ENCODE data around the gene OSBP.
"Not testable (repeated sequence)": the region's sequence is repeated elsewhere in the genome, so short reads cannot be mapped to it uniquely, and the experiment has no call there.

The OSBP gene

DNA sequence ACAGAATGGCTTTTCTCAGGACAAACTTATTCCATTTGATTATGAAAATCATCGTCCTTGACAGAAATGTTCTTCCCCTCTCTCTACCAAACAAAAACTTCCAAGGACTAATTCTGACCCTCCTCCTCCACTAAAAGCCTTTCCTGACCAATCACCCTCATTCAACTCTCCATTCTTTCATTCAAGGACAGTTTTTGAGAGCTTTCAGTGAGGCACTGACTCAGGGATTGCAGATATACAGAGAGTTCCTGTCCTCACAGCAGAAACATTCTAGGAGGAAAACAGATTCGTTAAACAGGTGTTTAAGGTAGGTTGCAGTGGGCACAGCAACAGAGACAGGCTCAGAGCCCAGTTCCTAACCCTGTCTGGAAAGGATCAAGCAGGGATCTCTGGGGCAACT is 62.7 kb downstream of the OSBP start:
- no peak for DNase-seq

DNA sequence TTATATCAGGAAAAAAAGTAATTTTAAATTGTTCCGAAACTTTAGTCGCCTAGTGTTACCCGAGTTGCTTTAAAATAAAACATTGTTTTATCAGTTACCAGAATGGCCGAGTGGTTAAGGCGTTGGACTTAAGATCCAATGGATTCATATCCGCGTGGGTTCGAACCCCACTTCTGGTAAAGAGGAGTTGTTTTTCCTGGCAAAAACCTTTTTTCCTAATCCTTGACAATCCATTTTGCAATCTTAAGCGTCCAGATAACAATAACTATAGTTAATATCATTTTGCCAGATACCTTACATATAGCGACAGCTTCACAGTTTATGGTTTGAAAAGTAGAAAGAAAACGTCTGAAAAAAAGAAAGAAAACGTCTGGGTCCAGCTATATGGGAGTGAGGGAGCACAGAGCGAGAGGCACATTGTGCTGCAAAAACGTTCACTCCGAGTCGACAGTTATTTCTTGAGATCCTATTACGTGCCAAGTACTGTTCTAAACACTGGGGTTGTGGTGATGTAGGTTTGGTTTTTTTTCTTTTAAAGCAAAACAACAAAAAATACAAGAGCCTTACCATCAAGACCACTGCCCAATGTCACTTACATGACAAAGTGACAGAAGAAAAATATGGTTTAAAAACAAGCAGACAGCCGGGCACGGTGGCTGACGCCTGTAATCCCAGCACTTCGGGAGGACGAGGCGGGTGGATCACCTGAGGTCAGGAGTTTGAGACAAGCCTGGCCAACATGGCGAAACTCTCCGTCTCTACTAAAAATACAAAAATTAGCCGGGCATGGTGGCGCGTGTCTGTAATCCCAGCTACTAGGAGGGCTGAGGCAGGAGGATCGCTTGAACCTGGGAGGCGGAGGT is 63.7 kb downstream of the OSBP start:
- peak; percentile 45 for DNase-seq

DNA sequence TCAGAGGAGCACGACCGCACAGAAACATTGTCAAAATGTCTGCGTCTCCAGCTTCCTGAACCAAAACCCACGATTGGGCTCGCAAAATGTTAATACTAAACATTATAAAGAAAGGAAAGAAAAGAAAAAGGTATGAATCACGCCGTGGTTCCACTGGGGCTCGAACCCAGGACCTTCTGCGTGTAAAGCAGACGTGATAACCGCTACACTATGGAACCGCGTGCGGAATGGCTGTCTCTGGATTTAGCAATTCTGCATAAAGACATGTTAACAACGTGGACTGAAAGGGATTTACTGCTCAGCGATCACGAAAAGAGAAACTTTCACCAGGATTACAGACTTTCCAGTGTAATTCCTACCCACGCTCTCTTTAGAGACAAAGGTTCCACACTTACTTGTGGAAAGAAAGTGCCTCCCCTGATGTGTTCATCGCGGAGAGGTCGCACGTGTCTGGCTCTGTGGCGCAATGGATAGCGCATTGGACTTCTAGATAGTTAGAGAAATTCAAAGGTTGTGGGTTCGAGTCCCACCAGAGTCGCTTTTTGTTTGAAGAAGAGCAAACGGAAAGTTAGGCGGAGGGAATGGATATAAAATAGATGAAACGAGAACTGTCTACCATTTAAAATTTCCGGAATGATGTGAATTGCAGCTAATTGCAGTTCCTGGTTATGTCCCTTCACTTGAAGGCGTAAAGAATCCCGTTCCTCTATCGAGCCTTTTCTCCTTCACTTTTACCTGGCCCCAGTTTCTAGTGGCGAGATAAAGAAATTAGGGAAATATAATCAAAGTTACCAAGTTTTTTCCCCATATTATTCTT is 64.5 kb downstream of the OSBP start:
- DNase-seq = peak; percentile 59

DNA sequence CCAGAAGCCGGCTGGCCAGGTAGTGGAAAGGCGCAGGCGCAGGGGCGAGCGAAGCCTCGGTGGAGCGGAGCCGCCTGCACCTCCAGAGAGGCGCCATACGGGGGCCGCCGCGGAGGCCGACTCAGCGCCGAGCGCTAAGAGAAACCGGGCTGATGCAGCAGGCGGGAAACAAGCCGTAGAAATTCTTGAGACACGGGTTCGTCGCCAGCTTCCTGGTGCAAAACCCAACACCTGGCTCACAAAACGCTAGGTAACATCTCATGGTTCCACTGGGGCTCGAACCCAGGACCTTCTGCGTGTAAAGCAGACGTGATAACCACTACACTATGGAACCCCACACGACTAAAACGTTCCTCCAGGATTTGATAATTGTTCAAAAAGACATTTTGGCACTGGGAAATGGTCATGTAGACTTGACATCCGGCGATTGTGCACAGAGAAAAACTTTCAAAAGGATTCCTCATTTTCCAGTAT is 65.2 kb downstream of the OSBP start:
- peak; percentile 82 for DNase-seq

DNA sequence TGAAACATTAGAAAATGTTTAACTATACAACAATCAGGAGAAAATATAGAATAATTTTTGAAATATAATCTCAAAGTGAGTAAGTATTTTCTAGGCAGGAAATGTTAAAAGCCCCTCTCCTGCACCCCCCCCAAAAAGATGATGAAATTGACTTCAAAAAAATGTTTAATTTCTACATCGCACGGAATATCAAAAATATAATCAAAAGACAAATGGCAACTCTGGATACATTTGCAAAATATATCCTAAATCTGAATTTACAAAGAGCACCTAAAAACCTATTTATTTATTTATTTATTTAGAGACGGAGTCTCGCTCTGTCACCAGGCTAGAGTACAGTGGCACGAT is 67.3 kb downstream of the OSBP start:
- DNase-seq = no peak

DNA sequence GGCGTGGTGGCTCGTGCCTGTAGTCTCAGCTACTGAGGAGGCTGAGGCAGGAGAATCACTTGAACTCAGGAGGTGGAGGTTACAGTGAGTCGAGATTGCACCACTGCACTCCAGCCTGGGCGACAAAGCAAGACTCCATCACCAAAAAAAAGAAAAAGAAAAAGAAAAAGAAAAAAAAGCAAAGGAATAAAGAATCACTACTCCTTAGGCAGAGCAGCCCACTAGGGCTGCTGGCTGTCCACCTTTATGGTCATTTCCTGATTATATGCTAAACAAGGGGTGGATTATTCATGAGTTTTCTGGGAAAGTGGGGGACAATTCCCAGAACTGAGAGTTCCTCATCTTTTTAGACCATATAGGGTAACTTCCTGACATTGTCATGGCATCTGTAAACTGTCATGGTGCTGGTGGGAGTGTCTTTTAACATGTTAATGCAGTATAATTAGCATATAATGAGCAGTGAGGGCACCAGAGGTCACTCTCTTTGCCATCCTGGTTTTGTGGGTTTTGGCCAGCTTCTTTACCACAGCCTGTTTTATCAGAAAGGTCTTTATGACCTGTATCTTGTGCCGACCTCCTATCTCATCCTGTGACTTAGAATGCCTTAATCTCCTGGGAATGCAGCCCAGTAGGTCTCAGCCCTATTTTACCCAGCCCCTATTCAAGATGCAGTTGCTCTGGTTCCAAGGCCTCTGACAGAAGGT is 67.8 kb downstream of the OSBP start:
- DNase-seq = not testable (repeated sequence)

DNA sequence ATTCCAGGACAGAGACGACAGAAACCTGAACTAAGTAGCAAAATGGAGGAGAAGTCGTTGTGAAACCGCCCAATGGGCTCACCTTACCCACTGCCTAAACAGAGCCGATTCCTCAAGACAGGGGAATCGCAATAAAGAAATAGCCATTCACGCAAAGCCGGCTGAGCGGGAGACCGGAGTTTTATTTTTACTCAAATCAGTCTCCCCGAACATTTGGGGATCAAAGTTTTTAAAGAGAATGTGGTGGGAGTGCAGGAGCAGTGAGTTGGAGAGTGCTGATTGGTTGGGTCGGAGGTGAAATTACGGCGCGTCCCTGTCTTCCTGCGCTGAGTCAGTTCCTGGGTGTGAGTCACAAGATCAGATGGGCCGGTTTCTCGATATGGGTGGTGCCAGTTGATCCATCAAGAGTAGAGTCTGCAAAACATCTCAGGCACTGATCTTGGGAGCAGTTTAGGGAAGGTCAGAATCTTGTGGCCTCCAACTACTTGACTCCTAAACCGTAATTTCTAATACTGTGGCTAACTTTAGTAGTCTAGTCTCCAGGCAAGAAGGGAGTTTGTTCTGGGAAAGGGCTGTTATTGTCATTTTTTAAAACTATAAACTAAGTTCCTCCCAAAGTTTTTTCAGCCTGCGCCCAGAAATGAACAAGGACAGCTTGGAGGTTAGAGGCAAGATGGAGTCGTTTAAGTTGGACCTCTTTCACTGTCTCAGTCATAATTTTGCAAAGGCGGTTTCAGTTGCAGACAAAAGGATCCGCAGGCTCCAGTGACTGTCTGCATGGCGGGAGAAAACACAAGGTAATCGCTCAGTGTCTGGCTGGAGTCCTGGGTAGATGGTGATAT is 70.2 kb downstream of the OSBP start:
- no peak for DNase-seq

DNA sequence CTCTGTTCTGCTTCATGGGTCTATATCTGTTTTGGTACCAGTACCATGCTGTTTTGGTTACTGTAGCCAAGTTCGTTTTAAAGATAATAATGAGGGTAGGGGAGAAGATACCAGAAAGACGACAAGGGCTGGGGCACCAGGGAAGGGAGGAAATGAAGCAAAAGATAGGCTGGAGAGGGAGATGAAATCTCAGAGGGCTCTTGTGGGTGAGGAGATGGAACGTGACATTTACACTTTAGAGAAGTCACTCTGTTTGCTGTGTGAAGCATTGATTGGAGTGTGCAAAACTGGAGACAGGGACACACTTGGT is 70.8 kb downstream of the OSBP start:
- no peak for DNase-seq

DNA sequence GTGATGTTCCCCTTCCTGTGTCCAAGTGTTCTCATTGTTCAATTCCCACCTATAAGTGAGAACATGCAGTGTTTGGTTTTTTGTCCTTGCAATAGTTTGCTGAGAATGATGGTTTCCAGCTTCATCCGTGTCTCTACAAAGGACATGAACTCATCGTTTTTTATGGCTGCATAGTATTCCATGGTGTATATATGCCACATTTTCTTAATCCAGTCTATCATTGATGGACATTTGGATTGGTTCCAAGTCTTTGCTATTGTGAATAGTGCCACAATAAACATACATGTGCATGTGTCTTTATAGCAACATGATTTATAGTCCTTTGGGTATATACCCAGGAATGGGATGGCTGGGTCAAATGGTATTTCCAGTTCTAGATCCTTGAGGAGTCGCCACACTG is 71.9 kb downstream of the OSBP start:
- not testable (repeated sequence) for DNase-seq

DNA sequence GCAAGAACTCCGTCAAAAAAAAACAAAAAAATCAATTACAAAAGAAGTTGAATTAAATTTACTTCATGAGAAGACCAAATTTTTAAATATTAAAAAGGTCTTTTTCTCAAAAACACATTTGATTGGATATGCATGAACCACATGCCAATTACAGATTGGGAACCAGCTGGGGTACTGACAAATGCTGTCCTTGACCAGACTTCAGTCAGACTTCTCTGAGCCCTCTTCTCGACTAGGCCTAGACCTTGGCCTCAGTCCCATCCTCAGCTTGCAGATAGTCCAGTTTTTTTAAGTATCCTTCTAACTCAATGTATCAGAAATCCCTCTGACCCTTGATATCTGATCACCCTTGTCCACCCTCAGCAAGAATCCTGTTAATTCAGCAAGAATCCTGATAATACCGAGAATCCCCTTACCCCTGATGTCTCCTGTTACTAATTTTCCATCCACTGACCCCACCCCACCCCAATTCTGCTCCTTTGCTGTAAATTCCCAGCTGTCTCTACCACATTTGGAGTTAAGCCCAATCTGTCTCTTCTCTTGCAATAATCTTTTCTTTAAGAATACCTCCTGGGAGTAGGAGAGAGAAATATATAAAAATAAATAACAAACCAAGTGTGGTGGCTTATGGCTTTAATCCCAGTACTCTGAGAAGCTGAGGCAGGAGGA is 73.3 kb downstream of the OSBP start:
- no peak for DNase-seq

DNA sequence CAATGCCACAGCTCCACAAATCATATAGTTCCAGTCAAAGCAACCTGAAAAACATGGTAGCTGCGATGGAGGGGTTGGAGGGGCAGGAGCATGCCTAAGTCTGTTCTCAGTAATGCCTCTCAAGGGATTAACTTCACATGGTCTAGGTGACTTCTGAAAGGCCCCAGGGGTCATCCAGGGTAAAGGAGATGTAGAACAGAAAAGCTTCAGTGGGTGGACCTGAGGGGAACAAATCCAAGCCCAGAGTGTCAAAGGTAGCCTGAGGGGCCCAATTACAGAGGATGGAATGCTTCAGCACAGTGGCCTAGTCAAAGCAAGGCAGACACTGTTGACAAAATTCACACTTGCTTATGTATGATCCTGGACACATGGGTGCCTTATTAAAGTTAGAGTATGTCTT is 80.9 kb downstream of the OSBP start:
- DNase-seq = no peak

DNA sequence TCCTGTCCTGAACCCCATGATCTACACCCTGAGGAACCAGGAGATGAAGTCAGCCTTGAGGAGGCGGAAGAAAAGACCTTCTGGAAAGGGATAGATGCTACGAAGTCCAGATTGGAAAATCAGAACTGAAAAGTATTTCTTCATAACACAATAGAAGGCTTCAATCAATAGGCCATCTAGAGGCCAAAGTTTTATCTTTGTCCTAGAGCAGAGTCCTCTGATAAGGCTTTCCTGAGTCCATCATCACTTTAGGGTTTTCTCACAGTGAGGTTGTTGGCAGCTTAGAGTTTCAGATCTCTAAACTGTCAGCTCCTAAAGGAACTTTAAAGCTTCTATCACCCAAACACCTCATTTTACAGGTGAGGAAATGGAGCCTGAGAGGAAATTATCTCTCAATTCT is 83.0 kb downstream of the OSBP start:
- DNase-seq = no peak

DNA sequence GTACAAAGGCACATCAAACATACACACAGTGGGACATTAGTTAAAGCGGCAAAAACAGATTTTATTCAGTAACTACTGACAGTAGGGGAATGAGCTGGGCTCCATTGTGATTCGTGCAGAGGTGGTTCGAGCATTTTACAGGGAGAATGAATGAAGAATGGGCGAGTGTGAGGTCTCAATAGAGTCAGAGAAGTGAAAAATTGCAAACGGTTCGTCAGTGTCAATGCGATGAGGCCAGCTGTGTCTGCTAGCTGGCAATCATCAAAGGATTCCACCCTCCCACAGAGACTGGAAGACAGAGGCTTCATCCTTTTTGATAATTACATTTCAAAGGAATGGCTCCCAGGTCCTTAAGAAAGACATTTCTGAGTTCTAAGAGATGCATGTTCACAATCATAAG is 86.9 kb downstream of the OSBP start:
- no peak for DNase-seq
